T-helper 1 cell (primary cell): ENCODE measurements around the gene PTX3.

Experiments used
- DNase-seq, 5 donors: peaks; one replicate each; pipeline ENCODE4 v3.0.0-alpha.2; 2012 to 2020
- total RNA-seq, 4 donors: gene quantifications; one replicate each; lab custom pipeline; 2026; lab: John Stamatoyannopoulos, UW

Gene PTX3
- 0 to 1.3 (median 0.08) reads per million in 4 donors for total RNA-seq

DNA sequence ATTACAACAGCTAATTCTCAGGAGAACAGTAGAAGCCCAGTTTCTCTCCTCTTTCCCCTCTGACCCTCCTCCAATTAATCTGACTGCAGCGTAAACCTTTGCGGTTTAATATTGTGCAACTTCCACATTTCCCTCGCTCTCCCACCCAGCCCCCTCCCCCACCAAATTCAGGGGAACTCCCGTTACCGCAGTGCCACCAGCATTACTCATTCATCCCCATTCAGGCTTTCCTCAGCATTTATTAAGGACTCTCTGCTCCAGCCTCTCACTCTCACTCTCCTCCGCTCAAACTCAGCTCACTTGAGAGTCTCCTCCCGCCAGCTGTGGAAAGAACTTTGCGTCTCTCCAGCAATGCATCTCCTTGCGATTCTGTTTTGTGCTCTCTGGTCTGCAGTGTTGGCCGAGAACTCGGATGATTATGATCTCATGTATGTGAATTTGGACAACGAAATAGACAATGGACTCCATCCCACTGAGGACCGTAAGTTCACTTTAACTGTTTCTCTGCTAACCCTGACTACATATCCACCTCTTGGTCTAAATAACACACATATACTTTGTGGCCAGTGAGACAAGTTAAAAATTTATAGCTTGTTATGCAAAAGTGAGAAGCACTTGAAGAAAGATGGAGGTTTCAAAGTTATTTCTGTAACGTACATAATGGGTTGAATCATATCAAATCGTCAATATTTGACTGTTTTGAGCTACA lies at the start of gene PTX3:
TSS of gene PTX3 (plus strand) at position 268 of the 709 bp plus-strand sequence. CDS start at position 352, 84 bp downstream.
- DNase-seq: no peak

GRCh38 chr3:157387708-157388435 lies 48.8 kb upstream of the PTX3 start:
- DNase-seq: no peak

- DNase-seq: no peak
Observed at GRCh38 chr3:157388976-157389375, 47.7 kb upstream of the PTX3 start.

DNA sequence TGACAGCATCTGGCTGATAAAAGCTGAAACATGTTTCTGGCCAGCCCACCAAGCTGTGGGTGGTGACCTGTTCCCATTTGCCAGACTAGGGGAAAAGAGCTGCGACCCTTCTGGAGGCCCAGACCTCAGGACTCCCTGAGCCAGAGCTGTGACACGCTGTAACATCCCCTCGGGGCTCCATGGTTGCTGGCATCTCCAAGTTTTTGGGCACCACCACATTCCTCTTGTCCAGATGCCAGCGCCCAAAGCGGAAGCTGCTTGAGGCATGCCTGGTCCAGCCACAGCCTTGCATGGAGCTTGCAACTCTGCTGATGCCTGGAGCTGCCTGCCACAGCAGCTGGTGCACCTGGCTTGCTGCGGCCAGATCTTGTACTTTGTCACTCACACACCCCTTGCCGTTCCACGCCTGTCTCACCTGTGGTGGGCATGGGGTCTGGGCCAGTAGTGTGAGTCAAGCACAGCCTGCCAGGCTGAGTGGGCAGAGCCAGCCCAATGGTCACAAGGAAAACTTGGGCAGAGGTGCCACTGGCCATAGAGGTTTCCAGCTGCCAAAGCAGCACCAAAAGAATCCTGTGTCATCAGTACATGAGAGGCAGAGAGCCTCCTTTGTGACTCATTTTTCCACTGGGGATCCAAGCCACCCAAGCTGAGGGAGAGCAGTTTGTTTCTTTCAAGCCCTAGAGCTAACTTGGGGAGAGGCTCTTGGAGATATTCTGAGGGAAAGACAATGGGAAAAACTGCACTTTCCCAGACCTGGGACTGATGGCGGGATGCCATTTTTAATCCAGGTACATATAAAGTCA lies 45.7 kb upstream of the PTX3 start:
- DNase-seq: no peak

DNA sequence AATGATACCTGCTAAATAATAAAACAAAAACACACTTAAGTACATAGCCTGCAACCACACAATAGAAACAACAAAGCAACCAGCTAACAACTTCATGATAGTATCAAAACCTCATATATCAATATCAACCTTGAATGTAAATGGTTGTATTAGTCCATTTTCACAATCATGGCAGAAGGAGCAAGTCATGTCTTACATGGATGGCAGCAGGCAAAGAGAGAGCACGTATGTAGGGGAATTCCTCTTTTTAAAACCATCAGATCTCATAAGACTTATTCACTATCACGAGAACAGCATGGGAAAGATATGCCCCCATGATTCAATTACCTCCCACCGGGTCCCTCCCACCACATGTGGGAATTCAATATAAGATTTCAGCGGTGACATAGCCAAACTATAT lies 44.5 kb upstream of the PTX3 start:
- no peak for DNase-seq

DNA sequence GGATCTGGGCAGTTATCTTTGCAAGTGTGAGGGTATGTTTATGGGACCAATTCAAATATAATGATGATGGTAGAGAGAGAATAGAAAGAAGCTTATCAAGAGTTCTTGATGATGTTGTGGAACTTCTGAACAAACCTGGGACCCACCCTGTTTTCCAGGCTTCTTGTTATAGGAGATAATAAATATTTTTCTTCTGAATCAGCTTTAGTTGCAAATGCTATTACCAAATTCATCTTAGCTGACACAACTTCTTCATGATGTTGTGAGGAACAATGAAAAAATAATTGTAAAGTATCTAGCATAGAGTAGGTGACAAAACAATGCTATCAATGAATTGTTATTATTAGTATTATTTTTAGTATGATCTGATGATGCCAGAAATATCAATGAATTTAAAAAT lies 43.5 kb upstream of the PTX3 start:
- DNase-seq: no peak

GRCh38 chr3:157394411-157394810 lies 42.2 kb upstream of the PTX3 start:
- no peak for DNase-seq

- DNase-seq: no peak
Observed at GRCh38 chr3:157398598-157398997, 38.1 kb upstream of the PTX3 start.

GRCh38 chr3:157404381-157404780 lies 32.3 kb upstream of the PTX3 start:
- no peak for DNase-seq

GRCh38 chr3:157405457-157405856 lies 31.2 kb upstream of the PTX3 start:
- no peak for DNase-seq

DNA sequence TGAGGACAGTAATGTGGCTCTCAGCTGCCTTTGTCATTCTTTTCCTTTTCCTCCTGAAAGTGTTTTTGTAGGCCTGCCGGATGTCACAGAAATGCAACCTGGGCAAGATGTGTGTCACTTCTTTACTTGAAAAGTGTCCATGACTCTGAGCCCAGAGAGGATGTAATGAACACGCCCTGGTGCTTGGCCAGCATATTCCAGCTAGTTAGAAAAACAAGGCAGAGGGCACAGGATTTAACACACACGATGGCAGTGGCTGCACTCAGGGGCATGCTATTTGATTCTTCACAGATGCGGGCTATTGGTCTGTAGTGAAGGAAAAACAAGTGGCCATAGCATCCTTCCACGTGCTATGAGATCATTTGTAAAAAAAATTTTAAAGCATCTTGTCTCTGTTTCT lies 30.3 kb upstream of the PTX3 start:
- no peak for DNase-seq

DNA sequence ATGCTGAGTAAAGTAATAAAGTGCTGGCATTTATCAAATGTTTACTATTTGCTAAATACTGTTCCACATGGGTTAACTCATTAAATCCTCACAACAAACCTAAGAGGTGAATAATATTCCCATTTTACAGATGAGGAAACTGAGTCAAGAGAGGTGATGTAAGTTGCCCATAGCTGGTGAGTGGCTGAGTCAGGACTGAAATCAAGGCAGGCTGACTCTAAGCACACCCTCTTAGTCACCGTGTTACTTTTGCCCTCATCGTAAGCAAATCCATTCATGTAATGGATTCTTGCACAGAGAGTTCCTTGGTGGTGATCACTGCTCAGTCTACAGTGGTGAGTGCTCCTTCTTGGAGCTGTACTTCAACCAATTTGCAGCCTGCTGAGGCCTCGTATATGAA lies 28.9 kb upstream of the PTX3 start:
- DNase-seq: no peak

- no peak for DNase-seq
Observed at GRCh38 chr3:157408499-157409149, 28.0 kb upstream of the PTX3 start.

GRCh38 chr3:157409516-157409915 lies 27.1 kb upstream of the PTX3 start:
- DNase-seq: no peak

DNA sequence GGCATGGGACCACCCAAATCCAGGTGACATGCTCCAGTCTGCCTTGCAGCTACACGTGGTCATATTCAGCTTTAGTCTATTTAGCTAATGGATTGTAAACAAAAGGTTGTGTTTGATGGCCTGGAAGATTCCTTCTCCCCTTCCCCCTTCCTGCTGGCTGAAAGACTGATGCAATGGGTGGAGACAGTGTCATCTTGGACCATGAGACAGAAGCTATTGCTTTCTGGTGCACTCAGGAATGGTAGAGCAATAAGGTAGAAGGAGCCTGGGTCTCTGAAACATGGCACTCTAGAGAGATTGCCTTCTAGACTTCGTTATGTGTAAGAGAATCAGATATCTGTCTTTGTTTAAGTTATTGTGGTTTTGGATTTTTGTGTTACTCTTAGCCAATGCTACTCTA lies 25.7 kb upstream of the PTX3 start:
- no peak for DNase-seq

DNA sequence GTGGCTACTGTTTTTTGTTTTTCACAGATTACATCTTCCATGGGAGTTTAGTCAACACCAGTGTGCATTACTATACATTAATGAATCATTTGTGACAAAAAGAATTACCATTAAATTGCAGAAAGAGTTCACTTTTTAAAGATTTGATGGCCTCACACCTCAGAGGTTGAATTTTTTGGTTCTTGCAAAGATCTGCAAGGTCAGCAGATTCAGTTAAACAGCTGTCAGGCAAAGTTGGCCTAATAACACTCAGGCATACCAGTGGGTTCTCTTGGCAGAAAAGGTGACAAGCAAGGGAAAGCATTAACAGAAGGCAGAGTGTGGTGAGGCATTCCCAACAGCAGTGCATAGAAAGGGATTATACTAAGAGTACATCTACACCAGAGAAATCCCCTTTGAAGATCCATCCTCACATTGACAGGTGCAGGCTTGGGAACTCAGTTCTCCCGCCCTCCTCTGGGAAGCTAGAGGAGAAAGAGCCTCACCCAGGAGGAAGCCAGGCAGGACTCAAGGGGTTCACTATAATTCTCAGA lies 24.3 kb upstream of the PTX3 start:
- no peak for DNase-seq

GRCh38 chr3:157414861-157415260 lies 21.8 kb upstream of the PTX3 start:
- no peak for DNase-seq

DNA sequence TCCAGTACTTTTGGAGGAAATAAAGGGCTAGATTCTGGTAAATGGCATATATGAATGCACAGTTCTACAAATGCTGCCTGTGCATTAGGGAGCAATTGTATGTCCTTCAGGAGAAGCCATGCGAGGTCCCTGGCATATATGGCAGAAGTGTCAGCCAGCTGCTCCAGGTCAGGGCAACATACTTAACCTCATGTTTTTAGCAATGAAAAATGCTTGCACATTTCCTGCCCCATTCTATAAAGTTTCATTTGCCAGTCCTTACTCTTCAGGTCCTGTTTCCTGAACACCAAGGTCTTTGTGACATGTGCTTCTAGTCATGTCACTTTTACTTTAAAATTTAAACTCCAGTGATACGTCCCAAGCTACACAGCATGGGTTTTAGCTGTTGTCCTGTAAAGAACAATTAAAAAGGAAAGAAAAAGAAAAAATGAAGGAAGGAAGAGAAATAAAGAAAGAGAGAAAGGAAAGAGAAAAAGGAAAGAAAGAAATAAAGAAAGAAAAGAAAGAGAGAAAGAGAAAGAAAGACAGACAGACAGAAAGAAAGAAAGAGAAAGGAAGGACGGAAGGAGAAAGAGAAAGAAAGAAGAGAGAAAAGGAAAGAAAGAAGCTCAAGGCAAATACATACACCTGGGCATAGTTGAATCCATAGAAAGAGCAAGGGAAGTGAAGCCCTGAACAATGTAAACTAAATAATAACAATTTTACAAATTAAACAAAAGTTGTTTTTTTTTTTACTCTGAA lies 20.1 kb upstream of the PTX3 start:
- no peak for DNase-seq

DNA sequence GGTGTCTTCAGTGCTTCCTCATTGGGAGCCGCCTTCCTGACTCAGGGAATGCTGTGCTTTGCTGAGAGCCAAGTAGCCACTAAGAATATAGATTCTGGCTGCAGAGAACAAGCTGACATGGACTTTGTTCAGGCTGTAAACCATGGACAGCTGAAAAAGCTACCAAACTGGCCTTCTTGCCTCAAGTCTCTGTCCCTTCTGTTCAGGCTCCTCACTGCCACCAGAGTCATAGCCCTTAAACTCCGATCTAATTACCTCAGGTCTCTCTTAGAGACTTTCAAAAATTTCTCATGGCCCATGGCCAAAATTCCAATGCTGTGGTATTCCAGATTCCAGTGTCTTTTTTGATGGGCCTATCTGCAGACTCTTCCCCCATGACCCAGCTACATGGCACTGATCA lies 19.4 kb upstream of the PTX3 start:
- DNase-seq: no peak

GRCh38 chr3:157418104-157418503 lies 18.5 kb upstream of the PTX3 start:
- no peak for DNase-seq

DNA sequence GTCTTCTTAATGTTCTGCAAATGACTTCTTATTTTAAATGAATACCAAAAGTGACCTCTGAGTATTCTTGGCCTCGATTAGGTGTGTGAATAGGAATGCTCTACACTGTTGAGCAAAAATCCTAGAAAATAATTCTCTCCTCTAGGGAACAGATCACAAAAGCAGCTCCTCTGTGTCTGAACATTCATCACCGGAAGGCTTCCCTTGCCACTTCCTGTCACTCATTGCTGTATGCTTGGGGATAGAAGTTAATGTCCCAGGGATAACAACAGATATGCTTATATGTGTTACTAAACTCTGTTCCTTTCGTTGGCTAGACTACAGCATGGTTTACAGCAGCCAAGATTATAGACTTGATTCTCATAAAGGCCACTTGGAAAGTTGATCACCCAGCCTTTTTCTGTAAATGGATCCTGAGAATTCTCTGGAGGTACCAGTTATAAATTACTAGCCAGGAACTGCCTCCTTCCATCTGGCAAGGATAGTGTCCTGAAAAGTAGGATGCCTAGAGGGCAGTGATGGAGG lies 16.0 kb upstream of the PTX3 start:
- no peak for DNase-seq

DNA sequence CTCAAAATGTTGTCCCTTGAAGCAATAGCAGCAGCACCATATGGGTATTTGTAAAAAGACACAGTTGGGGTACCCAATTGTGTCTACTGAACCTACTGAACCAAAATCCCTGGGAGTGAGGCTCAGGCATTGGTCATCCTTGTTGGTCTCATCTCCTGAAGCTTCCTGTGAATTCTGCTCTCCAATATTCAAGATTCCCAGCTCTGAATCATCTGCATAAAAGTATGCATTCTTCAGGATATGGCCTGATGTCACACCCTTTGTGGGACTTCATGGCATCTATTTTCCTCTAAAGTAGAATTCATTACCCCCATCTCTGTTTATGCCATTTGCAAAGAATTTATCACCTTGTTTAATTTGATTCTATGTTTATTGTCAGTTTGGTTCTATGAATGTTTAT lies 13.3 kb upstream of the PTX3 start:
- DNase-seq: no peak
